Activated CD8-positive, alpha-beta T cell treated with anti-CD3 and anti-CD28 coated beads for 36 hours (primary cell): ENCODE results near the gene PPFIBP2. TPM values are rescaled to one million over a fixed set of nuclear protein-coding genes. Genes with fewer than 3 reads are reported as not detected.

ENCODE experiments used
- ATAC-seq: fragments of 200-7000 bp; cut with Tn5 transposase; one replicate; pipeline ENCODE4 v1.10.0; 2021; ENCODE audit warnings: mild to moderate bottlenecking, moderate library complexity
- CTCF ChIA-PET: fragments of 350-600 bp; sonication (Branson Sonifier 250); formaldehyde crosslinking; loops from one replicate; lab custom pipeline; 2021; ENCODE audit warnings: antibody characterized with exemption; lab: Charles Lee
- POLR2A ChIA-PET: fragments of 350-600 bp; sonication (Branson Sonifier 250); formaldehyde crosslinking; loops from one replicate; lab custom pipeline; 2021; ENCODE audit warnings: antibody characterized with exemption; lab: Charles Lee
- DNase-seq: peaks from one replicate; pipeline ENCODE4 v3.0.0-alpha.2; 2020
- H3K27ac Mint-ChIP-seq: one replicate; pipeline ENCODE4 v1.8.0; 2021; ENCODE audit warnings: mild to moderate bottlenecking, mixed read lengths
- H3K27me3 Mint-ChIP-seq: one replicate; pipeline ENCODE4 v1.8.0; 2021; ENCODE audit warnings: mixed read lengths
- H3K36me3 Mint-ChIP-seq: one replicate; pipeline ENCODE4 v1.8.0; 2021; ENCODE audit warnings: low read depth, mixed read lengths
- H3K4me1 Mint-ChIP-seq: one replicate; pipeline ENCODE4 v1.8.0; 2021; ENCODE audit warnings: low read depth, mixed read lengths
- H3K4me3 Mint-ChIP-seq: one replicate; pipeline ENCODE4 v1.8.0; 2021; ENCODE audit warnings: mild to moderate bottlenecking, moderate library complexity, mixed read lengths
- H3K9me3 Mint-ChIP-seq: one replicate; pipeline ENCODE4 v1.8.0; 2021; ENCODE audit warnings: mixed read lengths
- CTCF ChIP-seq: fragments of 200-600 bp; IDR thresholded peaks from one replicate; pipeline ENCODE4 v1.8.0; 2022; ENCODE audit warnings: antibody characterized with exemption, mild to moderate bottlenecking
- intact Hi-C: fragments of 100-400 bp; cut with micrococcal nuclease; formaldehyde crosslinking; loops from one replicate; pipeline ENCODE4 v1.10.0; 2022
- total RNA-seq, 2 experiments: library from RNA; stranded (reverse); gene quantifications; one replicate each; pipeline ENCODE4 v1.2.3, GENCODE V29; 2021

Gene PPFIBP2
- total RNA-seq, 2 experiments from 2014 or later = 13.3 to 14.2 TPM

GRCh38 chr11:7672276-7672959, 158.6 kb downstream of the PPFIBP2 start:
- intact Hi-C loops = no loop called here
- H3K27ac Mint-ChIP-seq = no peak overlapping the region

DNA sequence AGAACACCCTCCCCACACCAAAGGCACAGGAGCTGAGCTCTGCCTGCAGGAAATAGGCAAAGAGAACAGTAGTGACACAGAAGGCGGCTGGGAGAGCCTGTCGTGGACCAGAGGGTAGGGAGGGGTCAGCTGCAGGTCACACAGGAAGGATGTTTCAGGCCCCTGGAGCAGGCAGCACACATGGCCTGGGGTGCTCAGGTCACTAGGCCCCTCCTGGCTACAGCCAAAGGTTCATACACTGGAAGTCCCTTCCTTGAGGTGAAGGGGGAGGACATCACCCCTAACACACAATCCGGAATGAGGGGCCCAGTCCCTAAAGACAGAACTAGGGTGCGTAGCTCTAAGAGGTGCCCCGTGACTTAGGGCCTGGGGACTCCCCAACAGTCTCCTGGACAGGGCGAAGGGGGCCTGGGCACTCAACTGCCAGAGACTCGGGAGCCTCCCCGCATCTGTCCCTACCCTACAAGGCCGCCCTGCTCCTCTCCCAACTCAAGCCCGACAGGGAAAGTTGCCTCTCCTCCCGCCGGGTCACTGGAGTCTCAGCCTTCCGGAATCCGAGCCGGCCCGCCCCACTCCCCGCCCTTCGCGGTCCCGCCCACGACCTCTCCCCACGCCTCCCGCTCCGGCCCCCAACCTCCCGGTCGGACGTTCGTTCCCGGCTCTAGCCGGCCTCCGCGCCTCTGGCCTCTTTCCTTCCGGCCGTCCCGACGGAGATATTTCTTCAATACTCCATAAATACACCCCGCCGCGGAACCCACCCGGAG, 159.3 kb downstream of the PPFIBP2 start, which contains the start of gene CYB5R2:
Gene CYB5R2, minus strand, starts transcription at position 541 of the 764 bp plus-strand sequence. CDS start 675 bp downstream, outside the sequence.
- ATAC-seq = peak; percentile 8
- CTCF ChIA-PET = interaction anchor here (0.6 to 1.1 kb wide), 2 partner anchors 48 to 213 kb away, joined by 3 read pairs; no protein-coding TSS in a partner anchor
- peak; percentile 7 for DNase-seq

More at GRCh38 chr11:7672276-7672959, 158.6 kb downstream of the PPFIBP2 start:
- peak overlapping the region; percentile 30 for H3K4me3 Mint-ChIP-seq
- ChIA-PET POLR2A (no interaction called here), CTCF (no interaction called here)
- H3K4me1 Mint-ChIP-seq = peaks cover 11% of the 10 kb centered on the region
- no peaks in the 10 kb centered on the region for H3K9me3 Mint-ChIP-seq
- TF ChIP-seq CTCF = no peak
- H3K27me3 Mint-ChIP-seq = peaks cover 49% of the 10 kb centered on the region
- DNase-seq (no peak), ATAC-seq (no peak)
- no peaks in the 10 kb centered on the region for H3K36me3 Mint-ChIP-seq

DNA sequence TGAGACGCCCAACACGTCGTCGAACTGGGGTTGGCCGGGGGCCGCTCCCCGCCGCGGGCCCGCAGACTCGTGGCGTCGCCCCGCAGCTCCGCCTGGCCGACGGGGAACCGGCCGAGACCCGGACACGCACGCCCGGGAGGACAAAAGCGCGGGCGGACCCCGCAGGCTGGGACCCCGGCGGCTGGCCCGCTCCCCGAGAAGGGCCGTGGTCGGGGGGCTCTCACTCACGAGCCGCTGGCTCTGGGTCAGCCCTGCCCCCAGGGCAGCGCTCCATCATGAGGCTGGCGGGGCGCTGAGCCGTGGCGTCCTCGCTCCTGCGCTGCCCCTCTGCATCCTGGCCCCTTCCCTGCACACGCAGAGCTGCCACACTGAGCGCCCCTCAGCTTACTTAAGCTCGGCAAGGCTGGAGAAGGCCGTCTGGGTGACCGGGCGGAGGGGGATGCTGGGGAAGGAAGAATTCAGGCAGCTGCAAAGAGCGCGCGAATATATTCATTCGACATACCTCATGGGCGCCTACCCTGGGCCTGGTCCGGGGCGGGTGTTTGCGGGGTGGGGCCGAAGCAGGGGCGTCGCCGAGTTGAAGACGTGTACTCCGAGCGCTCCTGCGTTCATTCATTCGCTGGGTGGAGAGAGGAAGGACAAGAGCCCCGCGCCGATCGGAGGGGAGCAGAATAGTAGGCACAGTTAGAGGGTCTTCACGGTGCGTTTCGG, 160.1 kb downstream of the PPFIBP2 start:
- DNase-seq = peak; percentile 29
- ChIA-PET POLR2A (no interaction called here), CTCF (interaction anchor here (0.6 to 1.1 kb wide), 2 partner anchors 49 to 214 kb away, joined by 3 read pairs; no protein-coding TSS in a partner anchor)
- intact Hi-C loops = no loop called here
- Mint-ChIP-seq H3K27ac (no peak overlapping the region), H3K9me3 (no peaks in the 10 kb centered on the region), H3K4me1 (peaks cover 11% of the 10 kb centered on the region), H3K4me3 (peak overlapping the region; percentile 60), H3K36me3 (no peaks in the 10 kb centered on the region), H3K27me3 (peaks cover 54% of the 10 kb centered on the region)
- ATAC-seq = peak; percentile 60
- no peak for TF ChIP-seq CTCF

More for the DNA sequence above, 159.3 kb downstream of the PPFIBP2 start, which contains the start of gene CYB5R2:
- H3K27ac Mint-ChIP-seq = no peak within 1 kb of the TSS
- H3K4me1 Mint-ChIP-seq = peaks cover 11% of the 10 kb centered on the region
- peak within 1 kb of the TSS; percentile 60 for H3K4me3 Mint-ChIP-seq
- POLR2A ChIA-PET = no interaction called here
- TF ChIP-seq CTCF = no peak
- intact Hi-C loops = no loop called here
- H3K9me3 Mint-ChIP-seq = no peaks in the 10 kb centered on the region
- peaks cover 54% of the 10 kb centered on the region for H3K27me3 Mint-ChIP-seq
- H3K36me3 Mint-ChIP-seq = no peaks in the 10 kb centered on the region

DNA sequence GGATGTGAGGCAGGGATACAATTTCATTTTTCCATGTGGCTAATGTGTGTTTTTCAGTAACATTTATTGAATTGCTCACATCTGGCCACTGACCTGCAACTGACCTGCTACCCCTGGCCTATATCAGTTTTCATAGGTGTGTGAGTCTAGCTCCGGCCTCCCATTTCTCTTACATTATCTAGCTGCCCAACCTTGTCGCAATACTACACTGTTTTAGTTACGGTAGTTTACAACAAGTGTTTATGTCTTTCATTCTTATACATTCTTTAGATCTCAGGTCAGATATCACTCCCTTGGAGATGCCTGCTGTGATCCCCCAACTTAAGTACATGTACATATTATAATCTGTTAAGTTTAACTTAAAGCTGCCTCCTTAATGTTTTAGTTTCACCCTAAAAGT, 161.8 kb downstream of the PPFIBP2 start:
- peaks cover 11% of the 10 kb centered on the region for H3K4me1 Mint-ChIP-seq
- no peak for DNase-seq
- no peak for TF ChIP-seq CTCF
- ChIA-PET CTCF (interaction anchor here (0.7 to 1.9 kb wide), 9 partner anchors 8 to 424 kb away, joined by 3 to 8 read pairs (median 4); partner anchors contain the start of gene PPFIBP2), POLR2A (interaction anchor here (0.6 kb wide), 1 partner anchor 10 kb away, joined by 3 read pairs; no protein-coding TSS in a partner anchor)
- peaks cover 56% of the 10 kb centered on the region for H3K27me3 Mint-ChIP-seq
- no peak overlapping the region for H3K4me3 Mint-ChIP-seq
- no peaks in the 10 kb centered on the region for H3K36me3 Mint-ChIP-seq
- no peak for ATAC-seq
- H3K9me3 Mint-ChIP-seq = no peaks in the 10 kb centered on the region
- intact Hi-C loops = no loop called here
- H3K27ac Mint-ChIP-seq = no peak overlapping the region
